Chondrocyte (in vitro differentiated cells): ENCODE data around the gene RPL9. TPM values are rescaled to one million over a fixed set of nuclear protein-coding genes. Genes with fewer than 3 reads are reported as not detected.
"Not testable (repeated sequence)": the region's sequence is repeated elsewhere in the genome, so short reads cannot be mapped to it uniquely, and the experiment has no call there.

Experiments
- DNase-seq: peaks from one replicate; pipeline ENCODE4 v3.0.0; 2021; ENCODE audit warnings: mixed read lengths, low spot score
- H3K27ac Mint-ChIP-seq: one replicate; pipeline ENCODE4 v1.8.0; 2021; ENCODE audit warnings: mild to moderate bottlenecking, moderate library complexity, mixed read lengths; ENCODE audit not compliant: unreplicated experiment
- H3K27me3 Mint-ChIP-seq: 2 replicates; pipeline ENCODE4 v1.8.0; 2021; ENCODE audit warnings: low read depth, mixed read lengths
- H3K36me3 Mint-ChIP-seq: 2 replicates; pipeline ENCODE4 v1.8.0; 2021; ENCODE audit warnings: low read depth, mixed read lengths
- H3K4me1 Mint-ChIP-seq: 2 replicates; pipeline ENCODE4 v1.8.0; 2021; ENCODE audit warnings: low read depth, mild to moderate bottlenecking, mixed read lengths
- H3K4me3 Mint-ChIP-seq: one replicate; pipeline ENCODE4 v1.8.0; 2021; ENCODE audit warnings: mild to moderate bottlenecking, moderate library complexity, mixed read lengths; ENCODE audit not compliant: unreplicated experiment
- H3K9me3 Mint-ChIP-seq: 2 replicates; pipeline ENCODE4 v1.8.0; 2021; ENCODE audit warnings: low read depth, mixed read lengths
- CTCF ChIP-seq: fragments of 200-600 bp; sonication (generic); IDR thresholded peaks from 2 replicates; pipeline ENCODE4 v1.5.0; 2021; ENCODE audit warnings: antibody characterized with exemption, mild to moderate bottlenecking, moderate library complexity
- microRNA-seq: library from miRNA; unstranded; fragments of <30 nt; microRNA quantifications from one replicate; pipeline ENCODE4 v1.2.0, GENCODE V29; 2020; ENCODE audit warnings: borderline number of aligned reads
- total RNA-seq: library from RNA; stranded (reverse); gene quantifications from 3 replicates; pipeline ENCODE4 v1.2.1, GENCODE V29; 2021

RPL9 gene
- total RNA-seq, 1 donor from 2014 or later = 831 TPM

DNA sequence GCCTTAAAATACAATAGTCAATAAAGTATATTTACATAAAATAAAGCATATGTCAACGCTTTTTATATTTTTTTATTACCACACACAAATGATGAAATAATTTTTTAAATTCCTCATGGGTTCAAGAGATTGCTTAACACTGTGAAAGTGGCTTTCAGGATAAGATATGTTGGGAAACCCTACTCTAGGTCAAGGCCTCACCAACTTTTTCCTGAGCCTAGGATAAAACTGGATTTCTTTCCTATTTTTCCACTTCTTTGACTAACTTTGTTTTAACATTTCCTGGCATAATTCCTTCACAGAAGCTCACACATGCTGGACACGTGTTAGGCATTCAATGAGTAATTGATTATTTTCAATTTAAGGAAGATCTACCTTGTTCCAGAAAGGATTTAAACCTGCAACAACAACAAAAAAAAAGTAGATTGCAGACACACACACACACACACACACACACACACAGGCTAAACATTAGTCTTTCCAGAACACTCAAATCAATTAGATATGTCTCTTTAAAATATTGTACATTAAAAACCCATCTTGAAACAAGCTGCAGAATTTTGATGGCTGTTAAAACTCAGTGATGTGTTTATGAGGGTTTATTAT lies 42.9 kb downstream of the RPL9 start:
- Mint-ChIP-seq H3K4me1 (no peaks in the 10 kb centered on the region), H3K27me3 (no peaks in the 10 kb centered on the region), H3K9me3 (no peaks in the 10 kb centered on the region), H3K27ac (no peak overlapping the region), H3K36me3 (no peaks in the 10 kb centered on the region), H3K4me3 (no peak overlapping the region)
- no peak for DNase-seq
- TF ChIP-seq CTCF = no peak

GRCh38 chr4:39411561-39411960 lies 47.2 kb downstream of the RPL9 start:
- H3K36me3 Mint-ChIP-seq, H3K4me1 Mint-ChIP-seq, H3K4me3 Mint-ChIP-seq, DNase-seq, H3K27ac Mint-ChIP-seq, H3K27me3 Mint-ChIP-seq, H3K9me3 Mint-ChIP-seq: not testable (repeated sequence)

DNA sequence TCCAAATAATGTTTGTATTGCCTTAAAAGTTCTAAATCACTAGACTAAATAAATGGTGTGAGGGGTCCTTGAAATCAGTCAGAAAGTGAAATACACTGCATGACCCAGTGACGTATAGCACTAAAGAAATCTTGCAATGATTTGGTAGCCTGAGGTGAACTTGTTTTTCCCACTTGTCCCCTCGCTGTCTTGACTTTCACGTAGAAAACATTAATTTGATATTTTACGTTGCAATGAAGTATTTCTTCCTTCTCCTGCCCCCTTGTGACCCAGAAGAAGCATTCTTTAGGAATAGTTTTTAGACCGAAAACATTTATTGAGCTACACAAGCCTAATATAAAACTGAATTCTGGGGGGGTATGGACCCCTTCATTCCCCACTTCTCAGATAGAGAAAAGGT lies 48.3 kb downstream of the RPL9 start:
- no peaks in the 10 kb centered on the region for H3K36me3 Mint-ChIP-seq
- peaks cover 7% of the 10 kb centered on the region for H3K4me1 Mint-ChIP-seq
- H3K27me3 Mint-ChIP-seq = peaks cover 3% of the 10 kb centered on the region
- H3K4me3 Mint-ChIP-seq = no peak overlapping the region
- DNase-seq = no peak
- no peak overlapping the region for H3K27ac Mint-ChIP-seq
- TF ChIP-seq CTCF = peak; percentile 57
- H3K9me3 Mint-ChIP-seq = no peaks in the 10 kb centered on the region

- no peak for TF ChIP-seq CTCF
- no peak overlapping the region for H3K27ac Mint-ChIP-seq
- H3K27me3 Mint-ChIP-seq = peaks cover 3% of the 10 kb centered on the region
- no peak overlapping the region for H3K4me3 Mint-ChIP-seq
- H3K36me3 Mint-ChIP-seq = no peaks in the 10 kb centered on the region
- no peak for DNase-seq
- H3K9me3 Mint-ChIP-seq = no peaks in the 10 kb centered on the region
- peaks cover 14% of the 10 kb centered on the region for H3K4me1 Mint-ChIP-seq
These were observed 51.2 kb downstream of the RPL9 start for GRCh38 chr4:39407584-39407885.

- H3K27me3 Mint-ChIP-seq = peaks cover 3% of the 10 kb centered on the region
- DNase-seq = no peak
- H3K36me3 Mint-ChIP-seq = no peaks in the 10 kb centered on the region
- TF ChIP-seq CTCF = no peak
- H3K9me3 Mint-ChIP-seq = no peaks in the 10 kb centered on the region
- H3K27ac Mint-ChIP-seq = no peak within 1 kb of the TSS
- H3K4me1 Mint-ChIP-seq = peaks cover 14% of the 10 kb centered on the region
- H3K4me3 Mint-ChIP-seq = peak within 1 kb of the TSS; percentile 37
These were observed 51.7 kb downstream of the RPL9 start, which contains the start of gene KLB for GRCh38 chr4:39406763-39407583. Gene KLB, plus strand, starts transcription at chr4:39406930. Its CDS starts 20 bp downstream, at chr4:39406950.

Small RNA genes lying within 50 kb of the gene (microRNA-seq; reads per million reads assigned to microRNA genes)
- not detected for gene MIR5591

Other genes with a start within 250 kb of the RPL9 start
- 43.9 to 46.8 TPM (median 46.0 TPM) in 3 replicates for gene RFC1, start 92.6 kb downstream of the RPL9 start, total RNA-seq
- not detected in 3 replicates for gene KLB, start 52.0 kb downstream of the RPL9 start, total RNA-seq
- gene LIAS, start 134 bp upstream of the RPL9 start, total RNA-seq = 6.5 to 8.4 TPM (median 6.8 TPM) in 3 replicates
- 151 to 207 TPM (median 156 TPM) in 3 replicates for gene UGDH, start 68.5 kb upstream of the RPL9 start, total RNA-seq
- 42.6 to 54.2 TPM (median 46.9 TPM) in 3 replicates for gene SMIM14, start 179.9 kb upstream of the RPL9 start, total RNA-seq
- 73.7 to 87.5 TPM (median 84.4 TPM) in 3 replicates for gene UBE2K, start 239.2 kb upstream of the RPL9 start, total RNA-seq